ENCODE data around the gene CRACDL.

DNA sequence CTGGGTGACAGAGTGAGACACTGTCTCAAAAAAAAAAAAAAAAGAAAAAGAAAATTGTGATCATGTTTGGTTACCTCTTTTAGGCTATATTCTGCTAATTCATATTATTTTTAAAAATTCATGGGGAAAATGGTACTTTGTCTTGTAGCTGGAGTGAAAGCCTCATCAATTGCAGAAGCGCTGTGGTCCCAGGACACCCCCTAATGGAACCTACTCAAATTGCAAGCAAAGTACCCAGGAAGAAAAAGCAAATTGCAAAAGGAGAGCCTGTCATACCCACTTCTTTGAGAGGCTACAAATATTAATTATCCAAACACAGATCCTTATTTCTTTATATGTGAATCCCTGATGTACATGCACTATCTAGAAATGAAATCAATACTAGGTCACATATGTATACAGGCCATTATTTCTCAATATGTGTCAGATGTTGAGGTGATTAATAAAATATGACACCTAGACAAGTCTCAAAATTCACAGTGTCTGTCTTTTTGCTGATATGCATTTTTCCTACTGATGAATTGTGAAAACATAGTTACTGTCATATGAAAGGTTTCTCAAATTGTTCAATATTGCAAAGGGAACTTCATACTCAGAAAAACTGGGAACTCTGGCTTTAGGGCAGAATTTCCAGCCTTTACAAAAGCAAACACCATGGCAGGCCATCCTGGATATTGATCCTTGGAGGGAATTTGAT is 12.6 kb downstream of the CRACDL start:
- no peak for TF ChIP-seq POLR2A (IDR thresholded peaks at IDR 0.05; ENCODE audit: low read depth, low read length)
- TF ChIP-seq POLR2AphosphoS5 (IDR thresholded peaks at IDR 0.05; ENCODE audit: low read depth, low read length), result no peak
- no peak for TF ChIP-seq TAF1 (IDR thresholded peaks at IDR 0.05; ENCODE audit: borderline replicate concordance, low read depth, low read length)

Measured in GM12892 (cell line).